Transverse colon (tissue), 4 donors: ENCODE results near the gene NRBF2. TPM values are rescaled to one million over a fixed set of nuclear protein-coding genes. Genes with fewer than 3 reads are reported as not detected.

ENCODE experiments used
- DNase-seq: peaks from one replicate; pipeline ENCODE4 v3.0.0-alpha.2; 2019
- H3K27ac ChIP-seq, 4 donors: fragments of 200-600 bp; sonication (generic); 2 replicates each; pipeline ENCODE4 v1.5.1; 2016 to 2018; ENCODE audit warnings: inconsistent platforms in 4 of 4
- H3K27me3 ChIP-seq: fragments of 200-600 bp; sonication (generic); 2 replicates; pipeline ENCODE4 v1.5.1; 2017; ENCODE audit warnings: inconsistent platforms
- H3K36me3 ChIP-seq, 4 donors: fragments of 200-600 bp; sonication (generic); 2 replicates each; pipeline ENCODE4 v1.5.1; 2017 to 2019; ENCODE audit warnings: inconsistent platforms in 4 of 4
- H3K4me1 ChIP-seq, 4 donors: fragments of 200-600 bp; sonication (generic); 2 replicates each; pipeline ENCODE4 v1.5.1; 2017 to 2020; ENCODE audit warnings: inconsistent platforms in 4 of 4
- H3K4me3 ChIP-seq, 4 donors: fragments of 200-600 bp; sonication (generic); 1 replicate in 1 of 4; 2 replicates in 3 of 4; pipeline versions ENCODE4 v1.5.1 to v1.6.1; 2017 to 2019; ENCODE audit warnings: inconsistent platforms in 4 of 4
- H3K9me3 ChIP-seq, 2 donors: fragments of 200-600 bp; sonication (generic); 2 replicates each; pipeline ENCODE4 v1.5.1; 2017 to 2019; ENCODE audit warnings: inconsistent platforms in 2 of 2
- CTCF ChIP-seq, 5 experiments: fragments of 200-600 bp in 3 of 5; fragments of 450-650 bp in 2 of 5; sonication (generic) in 3 of 5; IDR thresholded peaks; 1 replicate in 2 of 5; 2 replicates in 3 of 5; pipeline ENCODE4 v1.5.1; 2016 to 2017; ENCODE audit warnings: antibody characterized with exemption in 5 of 5, inconsistent platforms in 3 of 5, mild to moderate bottlenecking in 2 of 5, moderate library complexity in 1 of 5
- EP300 ChIP-seq: sonication (generic); formaldehyde crosslinking; IDR thresholded peaks from one replicate; pipeline ENCODE4 v1.6.1; 2017; ENCODE audit warnings: antibody characterized with exemption, low read depth
- POLR2A ChIP-seq: fragments of 450-650 bp; IDR thresholded peaks from one replicate; pipeline ENCODE4 v1.6.1; 2016; ENCODE audit warnings: antibody characterized with exemption, mild to moderate bottlenecking, moderate library complexity
- POLR2AphosphoS5 ChIP-seq, 3 donors: sonication (generic); formaldehyde crosslinking; IDR thresholded peaks; one replicate each; pipeline ENCODE4 v1.6.1; 2016; ENCODE audit warnings: antibody characterized with exemption in 3 of 3
- WGBS, 2 donors: methylation state at CpG; one replicate each; pipeline ENCODE4 v1.1.5; 2018; ENCODE audit warnings: low coverage in 1 of 2; 5-methylcytosine and 5-hydroxymethylcytosine counted together
- in situ Hi-C, 4 donors: fragments of 200-750 bp; cut with MboI; loops; one replicate each; pipeline versions ENCODE4 v1.15.0 to v1.15.1; 2017; ENCODE audit warnings: low sequenced_read_pairs in 3 of 4, low pct_ligation_motif_present in 1 of 4, low pct_unique_long_range_greater_than_20kb in 1 of 4
- intact Hi-C: fragments of 100-400 bp; cut with DNase I; formaldehyde crosslinking; loops from one replicate; pipeline ENCODE4 v1.15.1; 2023; ENCODE audit warnings: low total_unique reads
- small RNA-seq, 4 donors: library from RNA; depleted of rRNA; stranded (forward); fragments of <200 nt; gene quantifications; one replicate each; pipeline ENCODE3, GENCODE V24; 2016
- total RNA-seq, 4 donors: library from RNA; depleted of rRNA; stranded (reverse); fragments of >200 nt; gene quantifications; one replicate each; pipeline ENCODE4 v1.1.0, GENCODE V29; 2016

Gene NRBF2
- total RNA-seq, 4 donors from 2014 or later: 1.4 to 21.3 (median 17.6) TPM

GRCh38 chr10:63200431-63200830, 67.3 kb downstream of the NRBF2 start:
- intact Hi-C loops (no loop called here), in situ Hi-C loops (loop anchor here in 3 of 4 donors (25.0 kb wide), 3 partner anchors 262 to 512 kb away; partner anchors contain the start of gene JMJD1C (in 2 of the 3))
- 64 to 70% methylated on average over 6 of the region's 6 CpGs for WGBS, 2 donors
- no peaks in the 10 kb centered on the region for H3K9me3 ChIP-seq
- peaks cover 0 to 36% (median 5%) of the 10 kb centered on the region in 4 donors for H3K36me3 ChIP-seq
- no peak overlapping the region for H3K27ac ChIP-seq
- H3K4me1 ChIP-seq: peaks cover 0 to 20% (median 0%) of the 10 kb centered on the region in 4 donors
- H3K4me3 ChIP-seq: no peak overlapping the region
- TF ChIP-seq EP300: no peak
- TF ChIP-seq CTCF (IDR thresholded peaks at IDR 0.05): no peak
- no peak for DNase-seq
- H3K27me3 ChIP-seq: no peaks in the 10 kb centered on the region

- DNase-seq: no peak
- in situ Hi-C loops: loop anchor here in 3 of 4 donors (25.0 kb wide), 3 partner anchors 261 to 511 kb away; partner anchors contain the start of gene JMJD1C (in 2 of the 3)
- Histone ChIP-seq H3K36me3 (peaks cover 0 to 29% (median 5%) of the 10 kb centered on the region in 4 donors), H3K27me3 (no peaks in the 10 kb centered on the region), H3K4me1 (peaks cover 0 to 20% (median 0%) of the 10 kb centered on the region in 4 donors), H3K4me3 (no peak overlapping the region), H3K27ac (no peak overlapping the region), H3K9me3 (no peaks in the 10 kb centered on the region)
- WGBS, 2 donors: 0 to 2% methylated on average over 1 of the region's 1 CpG
- TF ChIP-seq POLR2AphosphoS5 (IDR thresholded peaks at IDR 0.05) (no peak), CTCF (IDR thresholded peaks at IDR 0.05) (no peak), POLR2A (no peak)
- intact Hi-C loops: no loop called here
Observed at GRCh38 chr10:63201118-63201517, 68.0 kb downstream of the NRBF2 start.

Small RNA genes lying within 50 kb of the gene (small RNA-seq; reads per million reads assigned to genes)
- 0 reads per million in 4 donors for gene RNU6-543P
